H9 (cell line): Measurements from ENCODE around the gene MRAP2. TPM values are rescaled to one million over a fixed set of nuclear protein-coding genes. Genes with fewer than 3 reads are reported as not detected.

Experiments
- DNase-seq: peaks from one replicate; pipeline ENCODE4 v3.0.0-alpha.2; 2017
- H2AFZ ChIP-seq: one replicate; pipeline ENCODE4 v1.6.1; 2013; ENCODE audit warnings: mild to moderate bottlenecking, low read length, control low read depth, moderate library complexity
- H2AK5ac ChIP-seq: 2 replicates; pipeline ENCODE4 v1.6.1; 2013; ENCODE audit warnings: low read length, control low read depth, mixed read lengths; ENCODE audit not compliant: insufficient read length
- H2BK120ac ChIP-seq: one replicate; pipeline ENCODE4 v1.6.1; 2013; ENCODE audit warnings: low read depth, mild to moderate bottlenecking, low read length, control low read depth, inconsistent platforms; ENCODE audit not compliant: poor library complexity, severe bottlenecking
- H2BK12ac ChIP-seq: 2 replicates; pipeline ENCODE4 v1.6.1; 2013; ENCODE audit warnings: low read length, control low read depth, mixed read lengths, low read depth; ENCODE audit not compliant: insufficient read length
- H2BK15ac ChIP-seq: 2 replicates; pipeline ENCODE4 v1.6.1; 2013; ENCODE audit warnings: low read depth, low read length, control low read depth
- H2BK20ac ChIP-seq: one replicate; pipeline ENCODE4 v1.6.1; 2013; ENCODE audit warnings: low read depth, mild to moderate bottlenecking, low read length, control low read depth, inconsistent platforms; ENCODE audit not compliant: poor library complexity, severe bottlenecking
- H2BK5ac ChIP-seq: 2 replicates; pipeline ENCODE4 v1.6.1; 2013; ENCODE audit warnings: low read length, control low read depth, mixed read lengths; ENCODE audit not compliant: insufficient read length
- H3K14ac ChIP-seq: 2 replicates; pipeline ENCODE4 v1.6.1; 2013; ENCODE audit warnings: low read length, control low read depth; ENCODE audit not compliant: insufficient read depth
- H3K18ac ChIP-seq: 2 replicates; pipeline ENCODE4 v1.6.1; 2013; ENCODE audit warnings: low read depth, mild to moderate bottlenecking, mixed read lengths, low read length, control low read depth; ENCODE audit not compliant: insufficient read length
- H3K23ac ChIP-seq: 2 replicates; pipeline ENCODE4 v1.6.1; 2013; ENCODE audit warnings: low read length, control low read depth, mixed read lengths, low read depth; ENCODE audit not compliant: insufficient read length
- H3K23me2 ChIP-seq: 2 replicates; pipeline ENCODE4 v1.6.1; 2013; ENCODE audit warnings: low read depth, mild to moderate bottlenecking, mixed read lengths, low read length, control low read depth; ENCODE audit not compliant: insufficient read length, poor library complexity, severe bottlenecking
- H3K27ac ChIP-seq: 2 replicates; pipeline ENCODE4 v1.5.1; 2013; ENCODE audit warnings: low read length, control low read depth, mixed read lengths, low read depth; ENCODE audit not compliant: insufficient read length
- H3K27me3 ChIP-seq: 2 replicates; pipeline ENCODE4 v1.6.1; 2013; ENCODE audit warnings: low read length, control low read depth, inconsistent platforms; ENCODE audit not compliant: insufficient read depth
- H3K4ac ChIP-seq: 2 replicates; pipeline ENCODE4 v1.6.1; 2013; ENCODE audit warnings: low read depth, mild to moderate bottlenecking, control low read depth, inconsistent platforms, low read length, moderate library complexity
- H3K4me1 ChIP-seq: 2 replicates; pipeline ENCODE4 v1.6.1; 2013; ENCODE audit warnings: low read length, control low read depth, inconsistent platforms; ENCODE audit not compliant: insufficient read depth
- H3K4me2 ChIP-seq: 2 replicates; pipeline ENCODE4 v1.6.1; 2013; ENCODE audit warnings: low read length, control low read depth, mixed read lengths; ENCODE audit not compliant: insufficient read length, insufficient read depth
- H3K56ac ChIP-seq: 2 replicates; pipeline ENCODE4 v1.6.1; 2013; ENCODE audit warnings: low read depth, mild to moderate bottlenecking, mixed read lengths, low read length, control low read depth; ENCODE audit not compliant: insufficient read length
- H3K79me1 ChIP-seq: 2 replicates; pipeline ENCODE4 v1.6.1; 2013; ENCODE audit warnings: low read depth, mild to moderate bottlenecking, moderate library complexity, low read length, control low read depth, inconsistent platforms; ENCODE audit not compliant: insufficient read depth, poor library complexity, severe bottlenecking
- H3K79me2 ChIP-seq: 2 replicates; pipeline ENCODE4 v1.6.1; 2013; ENCODE audit warnings: low read length, control low read depth, inconsistent platforms; ENCODE audit not compliant: insufficient read depth
- H3K9ac ChIP-seq: 2 replicates; pipeline ENCODE4 v1.6.1; 2013; ENCODE audit warnings: low read length, control low read depth, mixed read lengths; ENCODE audit not compliant: insufficient read length; ENCODE audit errors: extremely low read depth
- H3K9me3 ChIP-seq: one replicate; pipeline ENCODE4 v1.6.1; 2013; ENCODE audit warnings: low read depth, low read length, inconsistent platforms; ENCODE audit not compliant: control insufficient read depth
- H3T11ph ChIP-seq: one replicate; pipeline ENCODE4 v1.6.1; 2013; ENCODE audit warnings: mild to moderate bottlenecking, low read length, control low read depth, inconsistent platforms
- H4K20me1 ChIP-seq: one replicate; pipeline ENCODE4 v1.6.1; 2013; ENCODE audit not compliant: control insufficient read depth, insufficient read length, insufficient read depth
- H4K5ac ChIP-seq: 2 replicates; pipeline ENCODE4 v1.6.1; 2013; ENCODE audit warnings: low read depth, mild to moderate bottlenecking, mixed read lengths, low read length, control low read depth; ENCODE audit not compliant: insufficient read length
- H4K8ac ChIP-seq: replicated peaks from 2 replicates; pipeline ENCODE4 v1.6.1; 2013; ENCODE audit warnings: low read length, control low read depth, mixed read lengths, low read depth; ENCODE audit not compliant: insufficient read length
- H4K91ac ChIP-seq: 2 replicates; pipeline ENCODE4 v1.6.1; 2013; ENCODE audit warnings: low read depth, mild to moderate bottlenecking, moderate library complexity, mixed read lengths, low read length, control low read depth; ENCODE audit not compliant: insufficient read length
- H3K27ac Mint-ChIP-seq, 3 experiments: 2 replicates in 2 of 3; 3 replicates in 1 of 3; pipeline ENCODE4 v1.8.0; 2020 to 2021; ENCODE audit warnings: mixed read lengths in 3 of 3, mild to moderate bottlenecking in 1 of 3, moderate library complexity in 1 of 3
- H3K27me3 Mint-ChIP-seq: 2 replicates; pipeline ENCODE4 v1.8.0; 2021; ENCODE audit warnings: low read depth, mild to moderate bottlenecking, moderate library complexity, mixed read lengths
- H3K36me3 Mint-ChIP-seq, 3 experiments: 2 replicates in 2 of 3; 3 replicates in 1 of 3; pipeline ENCODE4 v1.8.0; 2020 to 2021; ENCODE audit warnings: low read depth in 3 of 3, mixed read lengths in 3 of 3; ENCODE audit not compliant: insufficient read depth in 1 of 3
- H3K4me1 Mint-ChIP-seq, 2 experiments: 2 replicates each; pipeline ENCODE4 v1.8.0; 2020; ENCODE audit warnings: mixed read lengths in 2 of 2
- H3K4me3 Mint-ChIP-seq, 2 experiments: 2 replicates in 1 of 2; 3 replicates in 1 of 2; pipeline ENCODE4 v1.8.0; 2020 to 2021; ENCODE audit warnings: mild to moderate bottlenecking in 2 of 2, mixed read lengths in 2 of 2, moderate library complexity in 1 of 2
- H3K9me3 Mint-ChIP-seq, 2 experiments: 2 replicates in 1 of 2; 3 replicates in 1 of 2; pipeline ENCODE4 v1.8.0; 2020; ENCODE audit warnings: mild to moderate bottlenecking in 2 of 2, mixed read lengths in 2 of 2, moderate library complexity in 1 of 2
- WGBS: extraction: QIAGEN DNeasy Blood & Tissue Kit; methylation state at CpG from one replicate; pipeline ENCODE4 v1.1.7; 2013; ENCODE audit warnings: missing lambda C conversion rate, low lambda C conversion rate, mixed read lengths; ENCODE audit not compliant: insufficient read length; ENCODE audit errors: extremely low coverage; 5-methylcytosine and 5-hydroxymethylcytosine counted together
- total RNA-seq: library from RNA; stranded (reverse); gene quantifications from 2 replicates; pipeline ENCODE4 v1.2.1, GENCODE V29; 2021
- TF ChIP-seq, protein P1 (sequence below): fragments of 200-600 bp; sonication (generic); conservative IDR thresholded peaks from 3 replicates; pipeline ENCODE4 v1.8.0; 2021; ENCODE audit warnings: antibody characterized with exemption, mild to moderate bottlenecking

MRAP2 gene
- total RNA-seq, 1 experiment from 2014 or later = 8.0 TPM

DNA sequence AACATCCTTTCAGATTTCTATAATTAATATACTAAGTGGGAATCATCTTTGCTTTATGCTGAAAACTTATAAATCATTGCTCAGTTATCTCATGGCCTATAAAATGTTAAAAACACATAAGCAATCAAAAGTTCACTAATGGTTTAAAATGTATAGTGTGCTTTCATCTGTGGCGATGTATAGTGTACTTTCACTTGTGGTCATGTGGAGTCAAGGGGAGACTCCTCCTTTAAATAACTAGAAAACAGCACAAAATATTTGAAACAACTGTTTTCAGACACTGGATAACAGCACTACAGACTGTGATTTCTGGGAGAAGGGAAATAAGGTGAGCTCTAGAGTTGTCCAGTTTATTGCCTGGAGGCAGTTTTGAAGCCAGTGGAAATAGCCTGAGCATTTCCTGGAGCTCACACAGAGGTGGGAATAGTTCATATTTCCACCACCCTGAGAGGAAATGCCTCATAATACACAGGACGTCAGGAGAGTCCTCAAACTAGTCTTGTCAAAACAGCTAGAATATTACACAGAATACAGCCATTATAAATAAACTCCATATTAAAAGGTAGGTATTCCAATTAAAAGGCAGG lies 104.5 kb downstream of the MRAP2 start:
- Histone ChIP-seq H2AK5ac (no peak overlapping the region), H2AFZ (no peak overlapping the region), H3K79me1 (no peaks in the 10 kb centered on the region), H2BK120ac (no peak overlapping the region), H2BK20ac (no peak overlapping the region), H2BK5ac (no peak overlapping the region), H4K91ac (no peak overlapping the region), H3K23me2 (no peaks in the 10 kb centered on the region), H3K23ac (no peak overlapping the region), H3K4me2 (no peak overlapping the region), H3K4ac (no peak overlapping the region), H3K14ac (no peak overlapping the region), H3K9me3 (no peaks in the 10 kb centered on the region), H3K9ac (no peak overlapping the region), H3K56ac (no peak overlapping the region), H3K79me2 (no peaks in the 10 kb centered on the region), H4K5ac (no peak overlapping the region), H3K4me1 (no peaks in the 10 kb centered on the region), H2BK15ac (no peak overlapping the region), H3K27ac (no peak overlapping the region), H3K27me3 (no peaks in the 10 kb centered on the region), H4K8ac (no peak overlapping the region), H2BK12ac (no peak overlapping the region), H4K20me1 (no peaks in the 10 kb centered on the region), H3K18ac (no peak overlapping the region), H3T11ph (no peak overlapping the region)
- Mint-ChIP-seq H3K9me3 (peaks cover 16 to 18% of the 10 kb centered on the region in 2 experiments), H3K4me3 (no peak overlapping the region), H3K4me1 (peaks cover 10 to 18% of the 10 kb centered on the region in 2 experiments), H3K27ac (no peak overlapping the region; a peak in 2 of 7 replicates), H3K36me3 (peaks cover 18 to 23% (median 22%) of the 10 kb centered on the region in 3 experiments), H3K27me3 (peaks cover 2% of the 10 kb centered on the region; the same call in 1 of the 2 replicates)
- TF ChIP-seq, protein P1, sequence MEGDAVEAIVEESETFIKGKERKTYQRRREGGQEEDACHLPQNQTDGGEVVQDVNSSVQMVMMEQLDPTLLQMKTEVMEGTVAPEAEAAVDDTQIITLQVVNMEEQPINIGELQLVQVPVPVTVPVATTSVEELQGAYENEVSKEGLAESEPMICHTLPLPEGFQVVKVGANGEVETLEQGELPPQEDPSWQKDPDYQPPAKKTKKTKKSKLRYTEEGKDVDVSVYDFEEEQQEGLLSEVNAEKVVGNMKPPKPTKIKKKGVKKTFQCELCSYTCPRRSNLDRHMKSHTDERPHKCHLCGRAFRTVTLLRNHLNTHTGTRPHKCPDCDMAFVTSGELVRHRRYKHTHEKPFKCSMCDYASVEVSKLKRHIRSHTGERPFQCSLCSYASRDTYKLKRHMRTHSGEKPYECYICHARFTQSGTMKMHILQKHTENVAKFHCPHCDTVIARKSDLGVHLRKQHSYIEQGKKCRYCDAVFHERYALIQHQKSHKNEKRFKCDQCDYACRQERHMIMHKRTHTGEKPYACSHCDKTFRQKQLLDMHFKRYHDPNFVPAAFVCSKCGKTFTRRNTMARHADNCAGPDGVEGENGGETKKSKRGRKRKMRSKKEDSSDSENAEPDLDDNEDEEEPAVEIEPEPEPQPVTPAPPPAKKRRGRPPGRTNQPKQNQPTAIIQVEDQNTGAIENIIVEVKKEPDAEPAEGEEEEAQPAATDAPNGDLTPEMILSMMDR = no peak
- DNase-seq = no peak
- WGBS = no CpG with 5 or more reads among the region's 2 CpGs
